SK-N-SH (cell line): Measurements from ENCODE around the gene SRRM2. TPM values are rescaled to one million over a fixed set of nuclear protein-coding genes. Genes with fewer than 3 reads are reported as not detected.

ENCODE experiments used
- CTCF ChIA-PET: fragments of 300-600, 350-600 bp; formaldehyde crosslinking; extraction: SDS; loops from one replicate; lab custom pipeline; 2021; lab: Yijun Ruan, JAX
- POLR2A ChIA-PET: fragments of 350-600 bp; sonication (Branson Sonifier 250); formaldehyde crosslinking; extraction: SDS; loops from one replicate; lab custom pipeline; 2020; ENCODE audit warnings: antibody characterized with exemption, inconsistent platforms; lab: Yijun Ruan, JAX
- DNase-seq: peaks from one replicate; pipeline ENCODE4 v3.0.0; 2012
- H2AFZ ChIP-seq: fragments of 200-600 bp; sonication (generic); 2 replicates; pipeline ENCODE4 v1.8.1; 2016; ENCODE audit warnings: antibody characterized with exemption, mild to moderate bottlenecking, low read depth
- H3F3A ChIP-seq: fragments of 200-600 bp; sonication (generic); replicated peaks from 2 replicates; pipeline ENCODE3; 2016; ENCODE audit warnings: antibody characterized with exemption, mild to moderate bottlenecking; ENCODE audit not compliant: insufficient read depth
- H3K27ac ChIP-seq, 2 experiments: fragments of 200-500 bp in 1 of 2; fragments of 200-600 bp in 1 of 2; sonication (Bioruptor generic) in 1 of 2; sonication (generic), shearing (Covaris generic) in 1 of 2; 2 replicates each; pipeline versions ENCODE4 v1.5.1 to v1.6.1; 2014 to 2016; ENCODE audit warnings: low read depth in 2 of 2, inconsistent platforms in 1 of 2, low read length in 1 of 2, mild to moderate bottlenecking in 1 of 2, mixed read lengths in 1 of 2
- H3K27me3 ChIP-seq: fragments of 200-600 bp; sonication (generic), shearing (Covaris generic); 2 replicates; pipeline ENCODE4 v1.6.1; 2016; ENCODE audit warnings: mixed run types; ENCODE audit not compliant: insufficient read depth
- H3K36me3 ChIP-seq, 2 experiments: fragments of 200-500 bp in 1 of 2; fragments of 200-600 bp in 1 of 2; sonication (Bioruptor generic) in 1 of 2; sonication (generic) in 1 of 2; replicated peaks in 1 of 2; 2 replicates each; pipeline versions ENCODE3 to v1.5.1; 2014 to 2016; ENCODE audit warnings: low read length in 1 of 2, mild to moderate bottlenecking in 1 of 2; ENCODE audit not compliant: insufficient read depth in 2 of 2, control insufficient read depth in 1 of 2
- H3K4me1 ChIP-seq, 2 experiments: fragments of 200-500 bp in 1 of 2; fragments of 200-600 bp in 1 of 2; sonication (Bioruptor generic) in 1 of 2; sonication (generic), shearing (Covaris generic) in 1 of 2; 2 replicates each; pipeline versions ENCODE4 v1.5.1 to v1.6.1; 2014 to 2016; ENCODE audit warnings: low read depth in 1 of 2, low read length in 1 of 2, mixed run types in 1 of 2; ENCODE audit not compliant: insufficient read depth in 2 of 2, control insufficient read depth in 1 of 2
- H3K4me2 ChIP-seq: fragments of 200-600 bp; sonication (generic), shearing (Covaris generic); 2 replicates; pipeline ENCODE4 v1.6.1; 2017; ENCODE audit warnings: mixed run types
- H3K4me3 ChIP-seq, 2 experiments: fragments of 200-500 bp in 1 of 2; fragments of 200-600 bp in 1 of 2; sonication (Bioruptor generic) in 1 of 2; sonication (generic), shearing (Covaris generic) in 1 of 2; 2 replicates each; pipeline versions ENCODE4 v1.5.1 to v1.8.1; 2014 to 2016; ENCODE audit warnings: low read depth in 2 of 2, inconsistent platforms in 1 of 2, low read length in 1 of 2, mild to moderate bottlenecking in 1 of 2, mixed read lengths in 1 of 2, moderate library complexity in 1 of 2
- H3K79me2 ChIP-seq: fragments of 200-600 bp; sonication (generic); 2 replicates; pipeline ENCODE4 v1.8.1; 2017; ENCODE audit warnings: mild to moderate bottlenecking; ENCODE audit not compliant: insufficient read depth
- H3K9ac ChIP-seq: fragments of 200-600 bp; sonication (generic); 2 replicates; pipeline ENCODE4 v1.6.1; 2017; ENCODE audit warnings: mixed run types
- H3K9me2 ChIP-seq: fragments of 200-600 bp; sonication (generic); 2 replicates; pipeline ENCODE4 v1.6.1; 2017; ENCODE audit warnings: mixed run types
- H3K9me3 ChIP-seq: fragments of 200-600 bp; sonication (generic); 2 replicates; pipeline ENCODE4 v1.6.1; 2017; ENCODE audit warnings: mixed run types, mild to moderate bottlenecking, moderate library complexity
- H4K20me1 ChIP-seq: fragments of 200-600 bp; sonication (generic); 2 replicates; pipeline ENCODE4 v1.6.1; 2017; ENCODE audit warnings: mild to moderate bottlenecking, mixed run types; ENCODE audit not compliant: insufficient read depth
- CHD2 ChIP-seq: fragments of 150-350 bp; IDR thresholded peaks from 2 replicates; pipeline ENCODE4 v1.6.1; 2018; ENCODE audit warnings: low read length; ENCODE audit not compliant: partially characterized antibody
- ELF1 ChIP-seq: IDR thresholded peaks from 2 replicates; pipeline ENCODE4 v1.4.0; 2012
- MXI1 ChIP-seq: IDR thresholded peaks from 2 replicates; pipeline ENCODE4 v1.6.1; 2012; ENCODE audit warnings: mild to moderate bottlenecking, low read depth, low read length, improper control_type of control experiment
- NRF1 ChIP-seq: IDR thresholded peaks from 2 replicates; pipeline ENCODE4 v1.6.1; 2012; ENCODE audit warnings: low read depth, mild to moderate bottlenecking, low read length
- REST ChIP-seq: IDR thresholded peaks from 2 replicates; pipeline ENCODE4 v1.6.1; 2012; ENCODE audit warnings: mild to moderate bottlenecking, low read depth, low read length, moderate library complexity
- SIN3A ChIP-seq: IDR thresholded peaks from 2 replicates; pipeline ENCODE4 v1.6.1; 2012; ENCODE audit warnings: low read depth, mild to moderate bottlenecking, low read length, moderate library complexity, borderline replicate concordance
- TCF12 ChIP-seq: IDR thresholded peaks from 2 replicates; pipeline ENCODE4 v1.4.0; 2012
- WGBS: methylation state at CpG from one replicate; pipeline ENCODE4 v1.1.6; 2017; ENCODE audit warnings: low lambda C conversion rate; 5-methylcytosine and 5-hydroxymethylcytosine counted together
- polyA plus RNA-seq, 3 experiments: library from polyadenylated mRNA; depleted of rRNA; stranded (reverse); fragments of >200 nt; gene quantifications; 2 replicates each; pipeline ENCODE4 v1.2.3, GENCODE V29; 2012
- TF ChIP-seq, protein P1 (sequence below): fragments of 150-350 bp; IDR thresholded peaks from 2 replicates; pipeline ENCODE4 v1.6.1; 2016; ENCODE audit warnings: mild to moderate bottlenecking, low read depth, low read length

SRRM2 gene
- polyA plus RNA-seq, 1 of the 3 experiments (the other 2 are of a cell fraction), result 143 TPM

GRCh38 chr16:2752850-2753732 lies 653 bp downstream of the SRRM2 start:
- peaks cover 52% of the 10 kb centered on the region for H4K20me1 ChIP-seq

More at GRCh38 chr16:2752850-2753732, 653 bp downstream of the SRRM2 start:
- peak overlapping the region; percentile 76 to 98 for H3K4me3 ChIP-seq
- H3F3A ChIP-seq, result peaks cover 3% of the 10 kb centered on the region
- H3K27ac ChIP-seq, result peak overlapping the region; percentile 99 to 100
- H3K9ac ChIP-seq, result peak overlapping the region; percentile 94
- whole genome bisulfite sequencing, result under 1% methylated on average over 29 of the region's 82 CpGs
- H3K9me3 ChIP-seq, result no peaks in the 10 kb centered on the region
- ChIA-PET CTCF (interaction anchor here (0.8 to 3.2 kb wide), 6 partner anchors 21 to 277 kb away, joined by 3 to 12 read pairs (median 3); no protein-coding TSS in a partner anchor), POLR2A (interaction anchor here (0.8 to 2.5 kb wide), 7 partner anchors 14 to 100 kb away, joined by 3 to 19 read pairs (median 3); partner anchors contain the start of gene KCTD5)
- peak overlapping the region; percentile 81 for H3K4me2 ChIP-seq
- peak; percentile 94 for DNase-seq
- H3K27me3 ChIP-seq, result no peaks in the 10 kb centered on the region
- H3K36me3 ChIP-seq, result peaks cover 20 to 25% of the 10 kb centered on the region in 2 experiments
- no peak overlapping the region for H2AFZ ChIP-seq
- H3K4me1 ChIP-seq, result peaks cover 12 to 20% of the 10 kb centered on the region in 2 experiments; a peak in 3 of 4 replicates
- peaks cover 63% of the 10 kb centered on the region for H3K79me2 ChIP-seq
- no peaks in the 10 kb centered on the region for H3K9me2 ChIP-seq
- TF ChIP-seq NRF1 (peak; percentile 65), SIN3A (peak; percentile 25; the same call in 1 of the 2 replicates), TCF12 (no peak), REST (no peak), ELF1 (no peak), CHD2 (peak; percentile 83), MXI1 (0 out of 2 replicates have a peak, but pooled peaks have one; percentile 48)
- TF ChIP-seq, protein P1, sequence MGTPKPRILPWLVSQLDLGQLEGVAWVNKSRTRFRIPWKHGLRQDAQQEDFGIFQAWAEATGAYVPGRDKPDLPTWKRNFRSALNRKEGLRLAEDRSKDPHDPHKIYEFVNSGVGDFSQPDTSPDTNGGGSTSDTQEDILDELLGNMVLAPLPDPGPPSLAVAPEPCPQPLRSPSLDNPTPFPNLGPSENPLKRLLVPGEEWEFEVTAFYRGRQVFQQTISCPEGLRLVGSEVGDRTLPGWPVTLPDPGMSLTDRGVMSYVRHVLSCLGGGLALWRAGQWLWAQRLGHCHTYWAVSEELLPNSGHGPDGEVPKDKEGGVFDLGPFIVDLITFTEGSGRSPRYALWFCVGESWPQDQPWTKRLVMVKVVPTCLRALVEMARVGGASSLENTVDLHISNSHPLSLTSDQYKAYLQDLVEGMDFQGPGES, result no peak
